Measurements from ENCODE around the gene STEAP1B. TPM values are rescaled to one million over a fixed set of nuclear protein-coding genes. Genes with fewer than 3 reads are reported as not detected.

STEAP1B gene
- total RNA-seq, 1 donor: 31.8 TPM

DNA sequence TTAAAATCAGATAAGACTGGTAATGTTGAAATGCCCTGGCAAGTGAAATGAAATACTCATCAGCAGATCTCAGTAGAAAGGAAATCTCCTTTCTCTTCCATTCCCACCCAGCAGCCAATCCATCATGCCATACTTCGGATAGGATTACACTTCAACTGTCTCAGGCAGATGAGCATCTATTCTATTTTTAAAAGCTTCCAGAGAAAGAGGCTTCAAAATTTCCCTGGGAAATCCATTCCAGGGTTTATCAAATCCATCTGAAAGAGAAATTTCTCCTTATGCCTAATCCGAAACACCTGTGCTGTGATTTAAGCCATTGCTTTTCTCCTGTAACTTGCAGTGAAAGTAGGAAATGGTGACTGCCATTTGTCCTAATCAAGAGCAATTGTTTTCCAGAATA, 82.6 kb downstream of the STEAP1B start:
- Histone ChIP-seq H3K4me1 (ENCODE audit: insufficient read depth, low read length) (no peaks in the 10 kb centered on the region), H2AFZ (ENCODE audit: low read length) (no peak overlapping the region), H4K20me1 (ENCODE audit: insufficient read depth, low read length) (no peaks in the 10 kb centered on the region), H3K9me3 (ENCODE audit: low read depth, low read length) (no peaks in the 10 kb centered on the region), H3K4me2 (ENCODE audit: insufficient read depth, low read length) (no peak overlapping the region), H3K27me3 (ENCODE audit: insufficient read depth, low read length) (no peaks in the 10 kb centered on the region), H3K4me3 (ENCODE audit: insufficient read depth, low read length) (no peak overlapping the region), H3K27ac (ENCODE audit: low read depth, low read length) (no peak overlapping the region), H3K79me2 (ENCODE audit: insufficient read depth, low read length) (no peaks in the 10 kb centered on the region), H3K36me3 (ENCODE audit: insufficient read depth, low read length) (peaks cover 9% of the 10 kb centered on the region)
- DNase-seq (ENCODE audit: insufficient read length, low spot score, missing footprints): no peak
- TF ChIP-seq, protein P1, sequence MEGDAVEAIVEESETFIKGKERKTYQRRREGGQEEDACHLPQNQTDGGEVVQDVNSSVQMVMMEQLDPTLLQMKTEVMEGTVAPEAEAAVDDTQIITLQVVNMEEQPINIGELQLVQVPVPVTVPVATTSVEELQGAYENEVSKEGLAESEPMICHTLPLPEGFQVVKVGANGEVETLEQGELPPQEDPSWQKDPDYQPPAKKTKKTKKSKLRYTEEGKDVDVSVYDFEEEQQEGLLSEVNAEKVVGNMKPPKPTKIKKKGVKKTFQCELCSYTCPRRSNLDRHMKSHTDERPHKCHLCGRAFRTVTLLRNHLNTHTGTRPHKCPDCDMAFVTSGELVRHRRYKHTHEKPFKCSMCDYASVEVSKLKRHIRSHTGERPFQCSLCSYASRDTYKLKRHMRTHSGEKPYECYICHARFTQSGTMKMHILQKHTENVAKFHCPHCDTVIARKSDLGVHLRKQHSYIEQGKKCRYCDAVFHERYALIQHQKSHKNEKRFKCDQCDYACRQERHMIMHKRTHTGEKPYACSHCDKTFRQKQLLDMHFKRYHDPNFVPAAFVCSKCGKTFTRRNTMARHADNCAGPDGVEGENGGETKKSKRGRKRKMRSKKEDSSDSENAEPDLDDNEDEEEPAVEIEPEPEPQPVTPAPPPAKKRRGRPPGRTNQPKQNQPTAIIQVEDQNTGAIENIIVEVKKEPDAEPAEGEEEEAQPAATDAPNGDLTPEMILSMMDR (IDR thresholded peaks at IDR 0.05; ENCODE audit: extremely low read depth, low read depth, low read length): no peak

DNA sequence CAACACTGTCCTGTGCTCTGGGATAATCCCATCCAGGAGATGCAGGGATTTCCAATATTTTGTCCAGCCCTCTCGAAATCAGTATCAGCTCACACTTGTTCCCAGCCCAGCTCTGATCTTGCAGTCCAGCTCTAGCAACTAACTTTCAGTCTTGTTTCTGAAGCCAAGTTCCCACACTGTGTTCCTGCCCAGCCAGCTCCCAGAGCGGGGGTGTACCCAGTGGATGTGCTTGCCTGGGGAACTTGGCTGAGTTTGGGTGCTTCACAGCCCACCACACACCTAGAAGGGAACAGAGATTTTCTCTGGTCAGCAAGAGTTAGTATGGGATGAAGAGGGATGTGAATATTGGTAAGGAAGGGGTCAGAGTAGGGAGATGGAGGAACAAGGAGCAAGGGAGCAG, 85.6 kb downstream of the STEAP1B start:
- H3K27ac ChIP-seq (ENCODE audit: low read depth, low read length): no peak overlapping the region
- H3K4me3 ChIP-seq (ENCODE audit: insufficient read depth, low read length): no peak overlapping the region
- H3K4me2 ChIP-seq (ENCODE audit: insufficient read depth, low read length): no peak overlapping the region
- no peaks in the 10 kb centered on the region for H3K27me3 ChIP-seq (ENCODE audit: insufficient read depth, low read length)
- DNase-seq (ENCODE audit: insufficient read length, low spot score, missing footprints): no peak
- H4K20me1 ChIP-seq (ENCODE audit: insufficient read depth, low read length): no peaks in the 10 kb centered on the region
- peaks cover 8% of the 10 kb centered on the region for H3K36me3 ChIP-seq (ENCODE audit: insufficient read depth, low read length)
- H2AFZ ChIP-seq (ENCODE audit: low read length): no peak overlapping the region
- no peaks in the 10 kb centered on the region for H3K4me1 ChIP-seq (ENCODE audit: insufficient read depth, low read length)
- TF ChIP-seq, protein P1 (IDR thresholded peaks at IDR 0.05; ENCODE audit: extremely low read depth, low read depth, low read length): no peak
- no peaks in the 10 kb centered on the region for H3K9me3 ChIP-seq (ENCODE audit: low read depth, low read length)
- H3K79me2 ChIP-seq (ENCODE audit: insufficient read depth, low read length): no peaks in the 10 kb centered on the region

DNA sequence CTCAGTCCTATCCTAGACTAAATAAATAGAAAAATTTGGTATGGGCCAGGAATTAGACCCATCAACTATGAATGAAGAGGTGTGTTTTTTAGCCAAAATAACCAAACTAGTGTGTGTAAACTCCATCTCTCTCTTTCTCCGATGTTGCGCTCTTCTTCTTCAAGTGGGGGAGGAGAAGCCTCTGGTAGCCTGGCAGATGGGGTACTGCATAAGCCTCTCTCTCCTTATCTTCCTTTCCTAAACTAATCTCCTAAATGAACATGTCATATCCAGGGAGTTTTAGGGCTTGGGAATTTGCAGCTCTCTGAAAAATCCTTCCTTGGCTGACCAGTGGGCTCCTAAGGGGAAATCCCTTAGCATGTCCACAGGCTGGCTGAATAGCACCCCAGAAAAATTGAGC, 86.8 kb downstream of the STEAP1B start:
- Histone ChIP-seq H4K20me1 (ENCODE audit: insufficient read depth, low read length) (no peaks in the 10 kb centered on the region), H3K4me2 (ENCODE audit: insufficient read depth, low read length) (no peak overlapping the region), H2AFZ (ENCODE audit: low read length) (no peak overlapping the region), H3K36me3 (ENCODE audit: insufficient read depth, low read length) (no peaks in the 10 kb centered on the region), H3K27me3 (ENCODE audit: insufficient read depth, low read length) (no peaks in the 10 kb centered on the region), H3K27ac (ENCODE audit: low read depth, low read length) (no peak overlapping the region), H3K4me3 (ENCODE audit: insufficient read depth, low read length) (no peak overlapping the region), H3K9me3 (ENCODE audit: low read depth, low read length) (no peaks in the 10 kb centered on the region), H3K79me2 (ENCODE audit: insufficient read depth, low read length) (no peaks in the 10 kb centered on the region), H3K4me1 (ENCODE audit: insufficient read depth, low read length) (no peaks in the 10 kb centered on the region)
- DNase-seq (ENCODE audit: insufficient read length, low spot score, missing footprints): no peak
- TF ChIP-seq, protein P1 (IDR thresholded peaks at IDR 0.05; ENCODE audit: extremely low read depth, low read depth, low read length): no peak

DNA sequence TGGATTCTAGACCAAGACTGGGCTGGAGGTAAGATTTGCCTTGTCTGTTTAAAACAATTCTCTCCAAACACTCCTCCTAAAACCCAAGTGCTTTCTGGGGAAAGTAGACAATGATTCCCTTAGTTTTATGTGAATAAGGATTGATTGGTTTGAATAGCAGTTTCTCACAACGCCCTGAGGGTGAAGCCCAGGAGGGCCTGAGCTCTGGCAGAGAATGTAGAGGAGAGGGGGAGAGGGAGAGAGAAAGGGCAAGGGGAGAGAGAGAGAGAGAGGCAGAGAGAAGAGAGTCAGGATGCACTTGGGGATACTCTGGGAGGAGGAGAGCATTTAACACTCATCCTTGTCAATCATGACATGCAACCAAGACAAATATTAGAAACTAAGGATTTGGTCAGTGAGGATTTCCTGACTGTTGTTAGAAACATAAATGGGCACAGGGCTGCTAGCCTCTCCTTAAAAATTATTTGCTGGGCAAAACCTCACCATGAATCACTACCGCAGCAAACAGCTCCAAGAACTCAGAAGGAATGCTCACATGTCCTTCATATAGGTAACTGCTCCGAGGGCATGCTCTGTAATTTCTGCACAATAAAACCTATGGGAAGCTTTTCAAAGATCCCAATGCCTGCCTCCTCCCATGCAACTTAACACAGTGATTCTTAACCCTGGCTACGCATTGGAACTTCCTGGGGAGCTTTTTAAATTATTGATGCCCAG, 87.9 kb downstream of the STEAP1B start:
- no peak overlapping the region for H3K27ac ChIP-seq (ENCODE audit: low read depth, low read length)
- H3K4me2 ChIP-seq (ENCODE audit: insufficient read depth, low read length): no peak overlapping the region
- TF ChIP-seq, protein P1 (IDR thresholded peaks at IDR 0.05; ENCODE audit: extremely low read depth, low read depth, low read length): no peak
- no peak overlapping the region for H2AFZ ChIP-seq (ENCODE audit: low read length)
- DNase-seq (ENCODE audit: insufficient read length, low spot score, missing footprints): no peak
- no peaks in the 10 kb centered on the region for H3K9me3 ChIP-seq (ENCODE audit: low read depth, low read length)
- H3K36me3 ChIP-seq (ENCODE audit: insufficient read depth, low read length): no peaks in the 10 kb centered on the region
- H3K4me1 ChIP-seq (ENCODE audit: insufficient read depth, low read length): no peaks in the 10 kb centered on the region
- H3K27me3 ChIP-seq (ENCODE audit: insufficient read depth, low read length): no peaks in the 10 kb centered on the region
- H4K20me1 ChIP-seq (ENCODE audit: insufficient read depth, low read length): no peaks in the 10 kb centered on the region
- no peaks in the 10 kb centered on the region for H3K79me2 ChIP-seq (ENCODE audit: insufficient read depth, low read length)
- no peak overlapping the region for H3K4me3 ChIP-seq (ENCODE audit: insufficient read depth, low read length)
